Activated CD8-positive, alpha-beta memory T cell treated with anti-CD3 and anti-CD28 coated beads for 1 hour (primary cell): Measurements from ENCODE around the gene SCYGR5.
"Not testable (repeated sequence)": the region's sequence is repeated elsewhere in the genome, so short reads cannot be mapped to it uniquely, and the experiment has no call there.

Source experiments
- DNase-seq, 2 donors: peaks; one replicate each; pipeline ENCODE4 v3.0.0-alpha.2; 2020; ENCODE audit warnings: low read depth in 1 of 2; ENCODE audit errors: extremely low read depth in 1 of 2

The SCYGR5 gene

GRCh38 chr2:227666631-227667170, at the start of gene SCYGR5:
TSS of gene SCYGR5 (plus strand) at chr2:227666804. CDS start at chr2:227666804, 0 bp downstream.
- DNase-seq = not testable (repeated sequence)

DNA sequence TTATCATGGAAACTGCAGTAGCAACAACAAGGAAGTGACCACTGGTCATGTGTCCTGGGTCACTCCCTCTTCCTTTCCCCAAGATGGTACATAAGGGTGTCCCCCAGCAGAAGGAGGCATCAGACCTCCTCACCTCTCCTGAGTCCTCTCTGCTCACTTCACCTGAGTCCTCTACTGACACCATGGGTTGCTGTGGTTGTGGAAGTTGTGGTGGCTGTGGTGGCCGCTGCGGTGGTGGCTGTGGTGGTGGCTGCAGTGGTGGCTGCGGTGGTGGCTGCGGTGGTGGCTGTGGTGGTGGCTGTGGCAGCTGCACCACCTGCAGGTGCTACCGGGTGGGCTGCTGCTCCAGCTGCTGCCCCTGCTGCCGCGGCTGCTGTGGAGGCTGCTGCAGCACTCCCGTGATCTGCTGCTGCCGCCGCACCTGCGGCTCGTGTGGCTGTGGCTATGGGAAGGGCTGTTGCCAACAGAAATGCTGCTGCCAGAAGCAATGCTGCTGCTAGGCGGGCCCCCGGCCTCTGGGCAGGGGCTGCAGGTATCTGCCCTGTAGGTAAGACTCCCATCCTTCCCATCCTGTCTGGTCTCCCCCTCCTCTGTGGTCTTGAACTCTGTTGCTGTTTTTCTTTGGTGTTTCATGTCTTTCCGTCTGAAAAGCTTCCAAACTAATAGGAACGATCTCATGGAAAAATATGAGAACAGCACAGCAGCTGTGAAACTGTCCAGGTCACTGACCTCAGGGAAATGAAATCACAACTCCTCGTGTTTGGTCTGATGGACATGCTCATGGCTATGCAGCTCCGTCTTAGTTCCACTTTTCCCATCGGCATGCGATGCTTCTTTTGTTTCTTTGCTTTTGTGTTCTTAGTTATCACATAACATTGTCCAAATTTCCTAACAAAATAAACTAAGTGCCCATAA, 49.0 kb upstream of the SCYGR5 start, which contains the start of gene SCYGR4:
SCYGR4 (plus strand) TSS at position 183 of the 915 bp plus-strand sequence; CDS start at position 183, 0 bp downstream.
- DNase-seq = no peak

DNA sequence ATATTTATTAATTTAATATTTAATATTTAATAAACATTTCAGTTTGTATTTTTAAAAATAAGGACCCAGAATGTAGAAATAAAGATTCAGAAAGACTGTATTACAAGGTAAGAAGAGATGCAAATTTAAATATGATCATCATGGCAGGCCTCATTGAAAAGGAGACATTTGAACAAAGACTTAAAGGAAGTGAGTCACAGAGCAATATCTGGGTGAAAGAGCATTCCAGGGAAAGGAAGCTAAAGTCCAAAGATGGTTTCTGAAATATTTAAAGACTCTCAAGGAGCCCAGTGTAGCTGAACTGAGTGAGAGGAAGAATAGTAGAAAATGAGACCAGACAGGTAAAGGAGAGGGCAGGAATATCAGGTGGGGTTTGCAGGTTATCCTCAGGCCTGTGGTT, 43.4 kb upstream of the SCYGR5 start:
- DNase-seq = no peak

DNA sequence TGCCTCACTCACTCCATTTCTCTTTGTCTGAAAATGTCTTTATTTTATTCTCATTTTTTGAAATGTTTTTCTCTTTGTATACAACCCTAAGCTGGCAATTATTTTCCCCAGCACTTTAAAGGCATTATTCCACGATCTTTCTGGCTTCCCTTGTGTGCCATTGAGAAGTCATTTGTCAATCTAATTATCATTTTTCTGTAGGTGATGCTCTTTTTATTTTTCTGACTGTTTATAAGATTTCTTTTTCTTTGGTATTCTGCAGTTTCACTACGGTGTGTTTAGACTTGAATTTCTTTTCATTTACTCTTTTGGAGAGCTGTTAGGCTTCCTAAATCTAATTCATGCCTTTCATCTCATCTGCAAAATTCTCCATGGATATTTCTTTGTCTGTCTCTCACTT, 41.2 kb upstream of the SCYGR5 start:
- DNase-seq = no peak

GRCh38 chr2:227626580-227627151, 39.9 kb upstream of the SCYGR5 start:
- no peak for DNase-seq

DNA sequence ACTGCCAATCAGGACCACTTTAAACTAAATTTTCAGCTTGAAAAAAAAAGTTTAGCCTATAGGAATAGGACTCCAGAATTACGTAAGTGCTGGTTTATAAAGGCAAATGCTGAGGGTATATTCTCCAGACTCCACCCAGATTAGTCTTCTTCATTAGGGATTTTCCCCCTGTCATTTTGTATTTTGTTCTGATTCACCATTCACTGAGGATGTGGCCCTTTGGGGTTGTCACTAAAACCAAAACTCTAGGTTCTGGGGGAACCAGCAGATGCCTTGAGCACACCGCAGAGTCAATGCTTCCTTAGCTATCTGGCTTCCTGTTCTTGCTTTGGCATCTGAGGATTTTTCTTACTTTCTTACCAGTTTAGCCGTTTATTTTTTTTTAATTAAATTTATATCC, 38.8 kb upstream of the SCYGR5 start:
- DNase-seq = no peak

DNA sequence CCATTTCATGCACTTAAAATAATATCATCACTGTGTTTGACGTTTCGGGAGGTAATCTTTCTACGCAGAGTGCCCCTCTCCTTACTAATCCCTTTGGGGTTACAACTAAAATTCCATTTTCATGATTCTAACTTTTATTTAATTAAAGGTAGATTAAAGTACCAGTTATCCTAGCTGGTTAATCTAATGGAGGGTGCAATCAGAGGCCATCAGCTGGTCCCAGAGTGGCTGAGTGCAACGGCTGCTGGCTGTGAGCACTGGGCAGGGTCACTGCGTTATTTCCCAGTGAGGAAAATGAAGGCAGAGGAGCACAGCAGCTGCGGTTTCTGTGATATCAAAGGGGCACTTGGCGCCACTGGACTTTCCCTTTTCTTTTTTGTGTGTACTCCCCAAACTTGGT, 37.2 kb upstream of the SCYGR5 start:
- DNase-seq = no peak

DNA sequence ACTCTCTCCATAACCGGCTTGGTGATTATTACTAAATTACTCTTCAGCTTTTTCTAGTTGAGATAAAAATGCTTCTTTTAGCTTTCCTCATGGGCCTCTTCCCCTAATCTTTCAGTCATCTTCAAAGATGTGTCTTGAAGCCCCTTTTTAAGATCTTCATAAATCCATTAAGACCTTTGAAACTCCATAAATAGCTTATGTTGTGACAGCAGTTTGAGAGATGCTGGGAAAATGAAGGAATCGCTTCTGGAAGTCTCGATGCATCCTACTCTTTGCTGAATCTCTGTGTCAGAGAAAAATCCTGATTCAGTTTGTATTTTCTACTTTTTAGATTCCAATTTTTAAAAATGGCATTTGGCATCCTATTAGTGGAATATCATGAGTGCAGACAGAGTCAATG, 36.3 kb upstream of the SCYGR5 start:
- DNase-seq = no peak

GRCh38 chr2:227632827-227633226, 33.8 kb upstream of the SCYGR5 start:
- DNase-seq = no peak

- no peak for DNase-seq
Observed at GRCh38 chr2:227634201-227634600, 32.4 kb upstream of the SCYGR5 start.

DNA sequence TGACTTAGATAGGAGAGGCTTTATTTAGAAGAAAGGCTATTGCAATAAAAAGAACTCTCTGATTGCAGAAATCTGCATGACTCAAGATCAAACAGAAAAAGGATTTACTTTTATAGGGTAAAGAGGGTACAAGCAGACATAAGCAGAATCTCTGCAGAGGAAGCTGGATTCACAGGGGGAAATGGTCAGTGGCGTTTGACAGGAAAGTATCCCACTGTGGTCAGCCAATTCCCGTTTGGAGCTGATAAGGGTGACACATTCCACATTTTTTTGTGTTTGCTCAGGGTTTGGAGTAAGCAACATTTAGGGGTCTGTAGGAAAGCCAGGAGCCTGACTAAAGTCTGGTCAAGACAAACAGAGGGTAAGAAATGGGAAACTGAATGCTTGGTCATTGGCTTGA, 23.9 kb upstream of the SCYGR5 start:
- no peak for DNase-seq

DNA sequence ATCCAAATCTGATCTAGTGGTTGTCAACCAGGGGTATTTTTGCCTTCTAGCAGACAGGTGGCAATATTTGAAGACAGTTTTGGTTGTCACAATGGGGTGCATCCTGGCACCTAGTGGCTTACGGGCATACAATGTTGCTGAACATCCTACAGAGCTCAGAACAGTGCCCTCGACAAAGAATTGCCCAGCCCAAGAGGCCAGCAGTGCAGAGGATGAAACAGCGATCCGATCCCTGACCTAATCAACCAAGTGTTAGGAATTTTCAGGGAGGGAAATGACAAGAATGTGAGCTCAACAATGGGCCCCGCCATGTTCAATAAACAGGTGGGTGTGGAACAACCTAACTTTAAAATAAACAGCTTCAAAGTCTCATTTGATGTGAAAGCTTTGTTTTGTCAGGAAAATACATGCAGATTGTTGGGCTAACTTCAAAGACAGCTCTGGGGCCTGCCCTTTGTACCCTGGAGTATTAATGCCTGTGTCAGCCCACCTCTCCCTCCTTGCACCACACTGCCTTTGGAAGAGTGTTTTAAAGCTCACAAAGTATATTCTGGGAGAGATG, 22.5 kb upstream of the SCYGR5 start:
- DNase-seq = no peak

DNA sequence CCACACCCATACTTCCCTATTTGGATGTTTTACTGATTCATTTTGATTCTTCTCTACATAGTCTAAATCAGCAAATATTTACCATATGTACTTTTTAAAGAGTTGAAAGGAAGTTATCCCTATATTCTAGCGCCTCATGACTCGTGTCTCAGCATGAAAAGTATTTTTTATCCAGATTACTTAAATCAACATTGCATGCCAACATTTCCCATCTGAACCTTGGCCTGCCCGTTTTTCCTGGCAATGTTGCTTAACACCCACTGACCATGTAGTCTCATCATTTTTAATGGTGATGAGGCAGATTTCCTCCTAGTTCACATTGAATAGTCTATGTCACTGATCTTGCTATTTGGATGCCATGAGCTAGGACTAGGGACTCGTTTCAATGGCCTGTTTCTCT, 13.2 kb upstream of the SCYGR5 start:
- no peak for DNase-seq

DNA sequence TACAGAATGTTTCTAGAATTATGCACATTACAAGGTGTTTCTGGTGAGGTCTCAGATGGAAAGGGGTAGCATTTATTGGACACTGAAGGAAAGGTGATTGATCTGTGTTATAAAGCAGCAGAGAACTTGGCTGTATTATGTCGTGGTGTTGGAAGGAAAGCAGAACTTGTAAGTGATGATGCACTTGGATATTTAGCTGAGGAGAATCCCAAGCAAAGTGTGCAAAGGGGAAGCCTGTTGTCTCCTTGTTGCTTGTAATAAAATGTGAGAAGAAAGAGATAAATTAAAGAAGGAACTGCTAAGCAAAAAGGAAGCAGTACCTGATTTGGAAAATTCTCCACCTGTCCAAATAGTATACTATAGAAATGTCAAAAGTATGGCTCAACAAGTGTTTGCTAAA, 12.2 kb upstream of the SCYGR5 start:
- DNase-seq = no peak

DNA sequence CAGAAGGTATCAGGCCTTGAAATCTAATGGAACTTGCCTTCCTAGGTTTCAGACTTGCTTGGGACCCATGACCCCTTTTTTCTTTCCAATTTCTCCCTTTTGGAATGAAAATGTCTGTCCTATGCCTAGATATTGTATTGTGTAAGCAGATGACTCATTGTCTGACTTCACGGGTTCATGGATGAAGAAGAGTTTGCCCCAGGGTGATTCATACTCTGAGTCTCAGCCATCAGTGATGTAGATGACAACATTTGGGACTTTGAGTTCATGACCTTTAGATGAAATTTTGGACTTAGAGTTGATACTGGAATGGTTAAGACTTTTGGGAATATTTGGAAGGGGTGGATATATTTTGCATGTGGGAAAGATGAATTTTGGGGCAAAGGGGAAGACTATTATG, 11.2 kb upstream of the SCYGR5 start:
- no peak for DNase-seq

DNA sequence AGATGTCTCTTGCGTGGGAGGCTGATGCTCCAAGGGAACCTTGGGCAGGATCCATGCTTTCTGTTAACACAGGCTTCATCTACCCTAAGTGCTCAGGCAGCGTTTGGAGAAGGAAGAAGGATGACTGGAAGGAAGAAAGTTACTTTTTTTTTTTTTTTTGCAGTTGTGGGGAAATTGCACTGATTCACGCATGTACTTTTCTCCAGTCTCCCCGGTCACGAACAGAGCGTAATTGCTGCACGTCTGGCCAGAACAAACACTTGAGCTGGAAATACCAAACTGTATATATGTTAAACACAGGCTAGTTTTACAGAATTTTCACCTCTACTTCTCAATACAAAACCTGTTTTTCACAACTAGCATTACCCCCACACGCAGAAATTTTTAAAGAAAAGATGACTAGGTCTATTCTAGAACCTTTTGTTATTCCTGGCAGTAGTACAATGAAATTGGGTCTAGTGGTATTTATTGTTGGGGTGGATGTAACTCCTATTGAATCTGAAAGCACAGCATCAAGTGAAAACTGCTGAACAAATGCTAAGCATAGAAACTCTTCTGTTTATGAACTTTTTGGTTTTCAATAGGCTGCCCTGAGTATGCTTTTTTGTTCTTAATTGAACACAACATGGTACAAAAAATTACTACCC, 9.3 kb upstream of the SCYGR5 start:
- no peak for DNase-seq

- DNase-seq = no peak
Observed at GRCh38 chr2:227661025-227661649, 5.5 kb upstream of the SCYGR5 start.

- no peak for DNase-seq
Observed at GRCh38 chr2:227661827-227662226, 4.8 kb upstream of the SCYGR5 start.

- DNase-seq = no peak
Observed at GRCh38 chr2:227665189-227665940, 1.2 kb upstream of the SCYGR5 start.
